Measurements from ENCODE around the gene CD1E. TPM values are rescaled to one million over a fixed set of nuclear protein-coding genes. Genes with fewer than 3 reads are reported as not detected.

Gene CD1E
- total and polyA plus RNA-seq, 2 of the 4 experiments (the other 2 are of a cell fraction) = not detected

DNA sequence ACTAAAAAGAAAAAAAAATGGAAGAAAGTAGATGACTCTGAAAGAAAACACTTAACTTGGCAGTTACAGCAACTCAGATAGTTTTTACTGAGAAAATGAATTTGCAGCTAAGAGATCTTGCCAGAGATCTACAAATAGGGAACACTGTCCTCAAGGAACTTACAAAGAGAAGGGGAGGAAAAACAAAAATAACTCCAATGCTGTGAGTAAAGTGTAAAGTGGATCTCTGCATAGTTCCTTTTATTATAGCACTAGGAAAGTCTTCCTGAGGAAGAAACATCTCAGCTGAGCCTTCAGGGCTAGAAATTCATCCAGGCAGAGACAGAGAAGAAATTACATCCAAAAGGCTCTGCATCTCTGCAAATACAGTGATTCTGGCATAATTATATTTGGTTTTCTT lies 26.2 kb upstream of the CD1E start:
- H2AK9ac ChIP-seq (replicated peaks; ENCODE audit: low read depth, low read length, poor library complexity) = no peak overlapping the region
- no peak overlapping the region for H3K4me3 ChIP-seq (ENCODE audit: insufficient read depth, low read depth, low read length)
- H4K20me1 ChIP-seq (ENCODE audit: insufficient read depth, low read length) = no peaks in the 10 kb centered on the region
- H2BK5ac ChIP-seq (ENCODE audit: low read depth, low read length, poor library complexity, severe bottlenecking) = no peak overlapping the region
- no peak overlapping the region for H3K56ac ChIP-seq (ENCODE audit: extremely low read depth, insufficient read depth, low read length)
- H3K9me3 ChIP-seq (ENCODE audit: control insufficient read depth, insufficient read depth, low read length) = peaks cover 6% of the 10 kb centered on the region
- H3K4me2 ChIP-seq (ENCODE audit: low read depth, low read length) = no peak overlapping the region
- in situ Hi-C loops (cut with MboI; ENCODE audit: low sequenced_read_pairs) = no loop called here
- CTCF ChIA-PET = interaction anchor here (0.7 kb wide), 1 partner anchor 176 kb away, joined by 3 read pairs; no protein-coding TSS in a partner anchor
- H3K27ac ChIP-seq (ENCODE audit: insufficient read depth, low read length) = no peak overlapping the region
- no peak overlapping the region for H4K5ac ChIP-seq (ENCODE audit: low read depth, low read length)
- no peak overlapping the region for H3K23ac ChIP-seq (ENCODE audit: low read depth, low read length)
- no peak overlapping the region for H3K14ac ChIP-seq (replicated peaks; ENCODE audit: low read depth, low read length)
- TF ChIP-seq CHD1 (IDR thresholded peaks at IDR 0.05; ENCODE audit: low read depth, low read length) = no peak
- TF ChIP-seq MAFK (IDR thresholded peaks at IDR 0.05; ENCODE audit: low read depth, low read length) = no peak
- TF ChIP-seq CTCF (conservative IDR thresholded peaks at IDR 0.05; ENCODE audit: low read depth, low read length) = no peak
- no peak for TF ChIP-seq BHLHE40 (IDR thresholded peaks at IDR 0.05; ENCODE audit: low read depth, low read length)
- no peak for TF ChIP-seq POLR2A (IDR thresholded peaks at IDR 0.05; ENCODE audit: low read depth, low read length)
- TF ChIP-seq FOS (IDR thresholded peaks at IDR 0.05; ENCODE audit: low read depth, low read length) = no peak
- no peak for TF ChIP-seq MAZ (IDR thresholded peaks at IDR 0.05; ENCODE audit: borderline replicate concordance, low read depth, low read length)
- no peak for TF ChIP-seq NFE2L2 (IDR thresholded peaks at IDR 0.05; ENCODE audit: low read depth, low read length)
- TF ChIP-seq, protein P1, sequence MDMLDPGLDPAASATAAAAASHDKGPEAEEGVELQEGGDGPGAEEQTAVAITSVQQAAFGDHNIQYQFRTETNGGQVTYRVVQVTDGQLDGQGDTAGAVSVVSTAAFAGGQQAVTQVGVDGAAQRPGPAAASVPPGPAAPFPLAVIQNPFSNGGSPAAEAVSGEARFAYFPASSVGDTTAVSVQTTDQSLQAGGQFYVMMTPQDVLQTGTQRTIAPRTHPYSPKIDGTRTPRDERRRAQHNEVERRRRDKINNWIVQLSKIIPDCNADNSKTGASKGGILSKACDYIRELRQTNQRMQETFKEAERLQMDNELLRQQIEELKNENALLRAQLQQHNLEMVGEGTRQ (IDR thresholded peaks at IDR 0.05; ENCODE audit: low read depth, low read length) = no peak
- TF ChIP-seq RCOR1 (IDR thresholded peaks at IDR 0.05; ENCODE audit: insufficient replicate concordance, low read length) = no peak
- TF ChIP-seq CEBPB (IDR thresholded peaks at IDR 0.05; ENCODE audit: low read depth, low read length) = no peak
- TF ChIP-seq RFX5 (IDR thresholded peaks at IDR 0.05; ENCODE audit: low read depth, low read length) = no peak
- TF ChIP-seq SMC3 (IDR thresholded peaks at IDR 0.05; ENCODE audit: low read depth, low read length) = no peak
- no peak for TF ChIP-seq MXI1 (IDR thresholded peaks at IDR 0.05; ENCODE audit: borderline replicate concordance, low read depth, low read length)
- no peaks in the 10 kb centered on the region for H3K9me1 ChIP-seq (ENCODE audit: insufficient read depth, low read length)
- intact Hi-C loops (cut with micrococcal nuclease) = no loop called here
- no peak overlapping the region for H3K9ac ChIP-seq (ENCODE audit: low read depth, low read length)
- H3K4ac ChIP-seq (ENCODE audit: low read depth, low read length) = no peak overlapping the region
- H2BK15ac ChIP-seq (ENCODE audit: low read depth, low read length) = no peak overlapping the region
- H3K4me1 ChIP-seq (ENCODE audit: control insufficient read depth, insufficient read depth, low read length) = no peaks in the 10 kb centered on the region
- no peak overlapping the region for H2BK20ac ChIP-seq (ENCODE audit: low read depth, low read length)
- POLR2A ChIA-PET (ENCODE audit: unreplicated experiment) = no interaction called here
- H3K27me3 ChIP-seq (ENCODE audit: control insufficient read depth, insufficient read depth, low read length) = no peaks in the 10 kb centered on the region
- no TSS peak for BruUV-seq (replicated peaks)
- no peak overlapping the region for H2BK120ac ChIP-seq (ENCODE audit: low read depth, low read length)
- no peaks in the 10 kb centered on the region for H3K36me3 ChIP-seq (ENCODE audit: control insufficient read depth, insufficient read depth, low read length)
- H3K18ac ChIP-seq (ENCODE audit: low read depth, low read length) = no peak overlapping the region
- ATAC-seq (ENCODE audit: low read depth) (no peak), DNase-seq (no peak)
- no peaks in the 10 kb centered on the region for H3K79me1 ChIP-seq (ENCODE audit: low read depth in 1 of 2, low read length in 2 of 2)
- dilution Hi-C loops (cut with HindIII; ENCODE audit: low sequenced_read_pairs, unreplicated experiment) = no loop called here
- H2AFZ ChIP-seq (replicated peaks; ENCODE audit: low read length, poor library complexity) = no peak overlapping the region
- no peak overlapping the region for H4K8ac ChIP-seq (ENCODE audit: low read depth in 2 of 2, low read length in 2 of 2)
- no peak overlapping the region for H4K91ac ChIP-seq (ENCODE audit: insufficient read depth, low read depth, low read length)
- H2AK5ac ChIP-seq (ENCODE audit: low read depth, low read length) = no peak overlapping the region

Measured in IMR-90 (cell line).